ENCODE measurements around the gene ETV3.

ETV3 gene

DNA sequence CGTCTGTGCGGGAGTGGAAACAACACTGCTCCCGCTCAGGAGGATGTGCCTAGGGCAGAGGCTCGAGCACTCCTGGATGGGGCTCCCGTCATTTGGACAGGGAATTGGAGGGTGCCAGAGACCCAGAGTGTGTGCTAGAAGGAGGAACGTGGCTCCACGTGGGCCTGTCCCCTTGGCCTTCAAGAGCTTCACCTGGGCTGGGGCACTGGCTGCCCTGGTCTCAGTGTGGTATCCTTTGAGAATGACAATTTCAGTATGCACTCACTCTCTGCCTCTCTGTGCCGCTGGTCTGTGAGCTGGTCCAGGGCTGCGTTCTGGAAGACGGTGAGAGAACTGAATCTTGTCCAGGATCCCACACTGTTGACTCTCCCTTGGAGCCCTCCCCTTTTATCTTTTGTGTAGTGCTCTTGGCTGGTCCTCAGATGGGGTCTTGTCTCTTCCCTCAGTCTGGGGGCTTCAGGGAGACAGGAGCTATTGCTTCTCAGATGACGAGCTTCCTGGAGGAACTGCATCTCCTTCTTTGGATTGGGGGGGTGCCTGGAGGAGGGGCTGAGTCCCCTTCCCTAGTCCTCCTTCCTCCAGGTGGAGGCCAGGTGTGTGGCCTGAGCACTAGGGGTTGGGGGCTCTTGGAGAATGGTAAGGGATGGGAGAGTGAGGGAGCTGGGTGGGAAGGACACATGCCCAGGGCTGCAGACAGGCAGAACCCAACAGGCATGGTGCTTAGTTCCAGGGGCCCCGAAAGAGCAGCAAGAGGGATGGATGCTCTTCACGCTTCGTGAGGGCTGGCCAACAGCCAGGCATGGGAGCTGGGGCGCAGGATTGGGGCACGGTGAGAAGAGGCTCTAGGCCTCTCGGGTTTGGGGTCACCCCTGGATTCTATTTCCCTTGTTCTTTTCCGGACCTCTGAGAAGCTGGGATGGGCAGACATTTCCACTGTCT lies 23.7 kb downstream of the ETV3 start:
- TF ChIP-seq, protein P1, sequence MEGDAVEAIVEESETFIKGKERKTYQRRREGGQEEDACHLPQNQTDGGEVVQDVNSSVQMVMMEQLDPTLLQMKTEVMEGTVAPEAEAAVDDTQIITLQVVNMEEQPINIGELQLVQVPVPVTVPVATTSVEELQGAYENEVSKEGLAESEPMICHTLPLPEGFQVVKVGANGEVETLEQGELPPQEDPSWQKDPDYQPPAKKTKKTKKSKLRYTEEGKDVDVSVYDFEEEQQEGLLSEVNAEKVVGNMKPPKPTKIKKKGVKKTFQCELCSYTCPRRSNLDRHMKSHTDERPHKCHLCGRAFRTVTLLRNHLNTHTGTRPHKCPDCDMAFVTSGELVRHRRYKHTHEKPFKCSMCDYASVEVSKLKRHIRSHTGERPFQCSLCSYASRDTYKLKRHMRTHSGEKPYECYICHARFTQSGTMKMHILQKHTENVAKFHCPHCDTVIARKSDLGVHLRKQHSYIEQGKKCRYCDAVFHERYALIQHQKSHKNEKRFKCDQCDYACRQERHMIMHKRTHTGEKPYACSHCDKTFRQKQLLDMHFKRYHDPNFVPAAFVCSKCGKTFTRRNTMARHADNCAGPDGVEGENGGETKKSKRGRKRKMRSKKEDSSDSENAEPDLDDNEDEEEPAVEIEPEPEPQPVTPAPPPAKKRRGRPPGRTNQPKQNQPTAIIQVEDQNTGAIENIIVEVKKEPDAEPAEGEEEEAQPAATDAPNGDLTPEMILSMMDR (IDR thresholded peaks at IDR 0.05) = no peak
- no peak overlapping the region for H3K4me3 ChIP-seq (ENCODE audit: low read depth in 1 of 2, low read length in 1 of 2)

DNA sequence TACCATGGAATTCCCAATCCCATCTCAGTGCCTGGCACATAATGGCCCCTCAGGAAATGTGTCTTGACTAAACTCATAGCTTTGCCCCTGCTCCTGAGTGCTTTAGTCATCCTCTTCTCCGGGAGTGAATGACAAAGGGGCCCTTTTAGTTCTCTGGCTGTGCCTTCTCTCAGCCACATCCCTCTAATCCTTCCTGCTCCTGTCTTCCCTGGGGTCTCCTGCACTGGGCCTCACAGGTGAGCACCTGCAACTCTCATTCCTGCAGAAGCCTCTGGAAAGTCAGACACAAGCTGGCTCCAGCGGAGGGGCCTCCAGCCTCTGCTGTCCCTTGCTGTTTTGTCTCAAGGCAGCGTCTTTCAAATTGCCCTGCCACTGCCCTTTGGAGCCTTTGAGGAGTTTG lies 24.6 kb downstream of the ETV3 start:
- Histone ChIP-seq H3K27ac (no peak overlapping the region), H3K4me1 (ENCODE audit: control insufficient read depth in 1 of 2, insufficient read depth in 1 of 2, low read depth in 1 of 2, low read length in 1 of 2) (no peaks in the 10 kb centered on the region), H3K9me3 (no peaks in the 10 kb centered on the region), H3K27me3 (peaks cover 19% of the 10 kb centered on the region), H3K36me3 (no peaks in the 10 kb centered on the region), H3K4me3 (ENCODE audit: low read depth in 1 of 2, low read length in 1 of 2) (no peak overlapping the region)
- TF ChIP-seq, protein P1 (IDR thresholded peaks at IDR 0.05) = no peak

More for the DNA sequence above, 23.7 kb downstream of the ETV3 start:
- no peak overlapping the region for H3K27ac ChIP-seq
- H3K36me3 ChIP-seq = no peaks in the 10 kb centered on the region
- H3K27me3 ChIP-seq = peaks cover 10% of the 10 kb centered on the region
- no peaks in the 10 kb centered on the region for H3K9me3 ChIP-seq
- H3K4me1 ChIP-seq (ENCODE audit: control insufficient read depth in 1 of 2, insufficient read depth in 1 of 2, low read depth in 1 of 2, low read length in 1 of 2) = no peaks in the 10 kb centered on the region

DNA sequence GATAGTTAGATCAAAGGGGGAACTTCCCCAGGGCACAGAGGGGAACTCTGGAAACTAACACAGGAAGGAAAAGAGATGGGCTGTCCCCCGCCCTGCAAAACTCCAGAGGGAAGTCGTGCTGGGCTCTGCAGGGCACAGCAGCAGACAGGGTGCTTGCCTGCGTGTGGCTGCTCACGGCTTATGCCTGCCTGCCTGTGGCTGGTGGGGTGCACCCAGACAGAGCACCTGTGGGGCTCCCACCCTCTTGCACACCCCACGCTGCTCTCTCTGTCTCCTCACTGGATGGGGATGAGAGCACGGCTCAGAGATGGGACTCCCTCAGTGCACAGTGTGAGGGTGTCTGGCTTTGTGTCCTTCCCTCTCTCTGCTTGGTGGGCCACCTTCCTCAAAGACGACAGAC lies 25.1 kb downstream of the ETV3 start:
- Histone ChIP-seq H3K4me1 (ENCODE audit: control insufficient read depth in 1 of 2, insufficient read depth in 1 of 2, low read depth in 1 of 2, low read length in 1 of 2) (no peaks in the 10 kb centered on the region), H3K4me3 (ENCODE audit: low read depth in 1 of 2, low read length in 1 of 2) (no peak overlapping the region), H3K27ac (no peak overlapping the region), H3K36me3 (no peaks in the 10 kb centered on the region), H3K9me3 (no peaks in the 10 kb centered on the region), H3K27me3 (peaks cover 24% of the 10 kb centered on the region)
- TF ChIP-seq, protein P1 (IDR thresholded peaks at IDR 0.05) = no peak

DNA sequence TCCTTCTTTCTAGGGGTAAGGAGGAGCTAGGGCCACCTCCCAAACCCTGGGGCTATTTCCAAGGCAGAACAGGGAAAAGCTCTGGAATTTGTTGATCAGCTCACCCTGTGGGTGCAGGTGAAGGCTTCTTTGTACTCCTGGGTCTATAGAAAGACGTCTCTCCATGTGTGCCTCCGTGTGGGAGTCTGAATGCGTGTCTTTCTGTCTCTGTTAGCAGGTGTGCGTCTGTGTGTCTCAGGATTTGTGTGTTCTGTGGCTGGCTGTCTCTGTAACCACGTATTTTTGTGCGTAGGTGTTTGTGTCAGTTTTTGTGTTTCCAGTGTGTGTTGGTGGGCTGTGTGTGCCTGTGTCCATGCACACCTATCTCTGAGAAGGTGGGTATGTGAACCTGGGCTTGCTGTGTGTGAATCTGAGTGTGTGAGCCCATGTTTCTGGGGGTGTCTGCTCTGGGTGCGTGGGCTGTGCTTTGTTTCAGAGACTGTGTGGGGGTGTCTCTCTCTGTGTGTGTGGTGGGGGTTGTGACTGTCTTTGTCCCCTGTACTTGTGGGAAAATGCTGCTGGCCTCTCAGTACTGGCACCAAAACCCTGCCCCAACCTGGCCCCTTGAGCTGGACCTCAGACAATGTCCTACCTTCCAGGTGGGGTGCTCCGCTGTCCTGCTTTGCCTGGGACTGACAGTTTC lies 25.9 kb downstream of the ETV3 start:
- H3K27ac ChIP-seq = no peak overlapping the region
- peaks cover 32% of the 10 kb centered on the region for H3K27me3 ChIP-seq
- TF ChIP-seq, protein P1 (IDR thresholded peaks at IDR 0.05) = no peak
- no peaks in the 10 kb centered on the region for H3K9me3 ChIP-seq
- no peaks in the 10 kb centered on the region for H3K4me1 ChIP-seq (ENCODE audit: control insufficient read depth in 1 of 2, insufficient read depth in 1 of 2, low read depth in 1 of 2, low read length in 1 of 2)
- no peak overlapping the region for H3K4me3 ChIP-seq (ENCODE audit: low read depth in 1 of 2, low read length in 1 of 2)
- no peaks in the 10 kb centered on the region for H3K36me3 ChIP-seq

DNA sequence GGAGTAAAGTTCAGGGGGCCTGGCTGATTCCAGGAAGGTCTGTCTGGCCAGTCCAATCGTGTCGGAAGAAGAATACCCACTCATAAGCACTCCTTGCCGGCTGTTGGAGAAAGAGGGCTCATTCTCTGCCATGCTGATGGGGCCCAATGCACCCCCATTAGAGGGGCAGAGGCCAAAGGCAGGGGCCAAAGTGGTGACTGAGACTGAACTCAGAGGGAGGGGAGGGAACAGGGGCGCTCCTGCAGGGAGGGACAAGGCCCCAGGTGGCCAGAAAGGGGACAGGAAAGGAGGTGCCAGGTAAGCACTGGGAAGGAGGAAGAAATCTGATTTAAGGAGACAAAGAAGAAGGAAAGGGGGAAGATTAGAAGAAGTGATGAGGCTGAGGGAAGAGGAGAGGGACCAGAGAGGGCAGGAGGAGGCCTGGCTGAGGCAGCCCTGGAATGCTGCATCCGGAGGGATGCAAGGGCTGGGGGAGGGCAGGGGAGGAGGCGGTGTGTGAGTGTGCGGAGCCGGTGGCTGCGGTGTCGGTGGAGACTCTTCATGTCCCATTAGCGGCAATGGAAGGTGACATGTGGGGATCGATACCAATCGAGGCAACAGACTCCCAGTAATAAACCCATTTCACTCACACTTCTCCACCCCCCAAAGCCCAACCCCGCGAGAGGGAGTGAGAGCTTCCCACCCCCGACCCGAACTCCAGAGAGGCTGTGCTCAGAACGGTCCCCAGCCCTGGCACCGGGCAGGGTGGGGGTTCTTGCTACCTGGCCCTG lies 26.6 kb downstream of the ETV3 start:
- no peaks in the 10 kb centered on the region for H3K9me3 ChIP-seq
- no peaks in the 10 kb centered on the region for H3K4me1 ChIP-seq (ENCODE audit: control insufficient read depth in 1 of 2, insufficient read depth in 1 of 2, low read depth in 1 of 2, low read length in 1 of 2)
- H3K27me3 ChIP-seq = peaks cover 39% of the 10 kb centered on the region
- H3K27ac ChIP-seq = no peak overlapping the region
- TF ChIP-seq, protein P1 (IDR thresholded peaks at IDR 0.05) = no peak
- H3K36me3 ChIP-seq = no peaks in the 10 kb centered on the region
- H3K4me3 ChIP-seq (ENCODE audit: low read depth in 1 of 2, low read length in 1 of 2) = no peak overlapping the region

Data from neutrophil (primary cell).